Vagina (tissue), 2 donors: Measurements from ENCODE around the gene UPK2. TPM values are rescaled to one million over a fixed set of nuclear protein-coding genes. Genes with fewer than 3 reads are reported as not detected.

Experiments used
- DNase-seq, 2 donors: peaks; one replicate each; pipeline ENCODE4 v3.0.0-alpha.2; 2017; ENCODE audit errors: extremely low spot score in 2 of 2
- H3K27ac ChIP-seq: fragments of 200-600 bp; sonication (generic); one replicate; pipeline ENCODE4 v1.5.1; 2019
- H3K27me3 ChIP-seq: fragments of 200-600 bp; sonication (generic); one replicate; pipeline ENCODE4 v1.5.1; 2019
- H3K36me3 ChIP-seq, 2 donors: fragments of 200-600 bp; sonication (generic); one replicate each; pipeline ENCODE4 v1.5.1; 2017 to 2019
- H3K4me1 ChIP-seq: fragments of 200-600 bp; sonication (generic); one replicate; pipeline ENCODE4 v1.5.1; 2019
- H3K4me3 ChIP-seq, 2 donors: fragments of 200-600 bp; sonication (generic); 1 replicate in 1 of 2; 2 replicates in 1 of 2; pipeline ENCODE4 v1.5.1; 2016 to 2019
- H3K9me3 ChIP-seq: fragments of 200-600 bp; sonication (generic); one replicate; pipeline ENCODE4 v1.5.1; 2019
- POLR2A ChIP-seq, 2 donors: fragments of 450-650 bp; IDR thresholded peaks; one replicate each; pipeline ENCODE4 v1.6.1; 2017; ENCODE audit warnings: antibody characterized with exemption in 2 of 2, mild to moderate bottlenecking in 2 of 2, moderate library complexity in 2 of 2
- POLR2AphosphoS5 ChIP-seq, 2 donors: sonication (generic); formaldehyde crosslinking; IDR thresholded peaks; one replicate each; pipeline ENCODE4 v1.9.0; 2017; ENCODE audit warnings: antibody characterized with exemption in 2 of 2, mild to moderate bottlenecking in 2 of 2, low read depth in 1 of 2; ENCODE audit not compliant: insufficient read depth in 1 of 2
- intact Hi-C: fragments of 100-400 bp; cut with DNase I; formaldehyde crosslinking; loops from one replicate; pipeline ENCODE4 v1.15.1; 2023
- total RNA-seq: library from RNA; depleted of rRNA; stranded (reverse); fragments of >200 nt; gene quantifications from one replicate; pipeline ENCODE4 v1.2.3, GENCODE V29; 2016
- TF ChIP-seq, protein P1 (sequence below), 3 experiments: fragments of 450-650 bp in 2 of 3; fragments of 200-600 bp in 1 of 3; sonication (generic) in 1 of 3; IDR thresholded peaks; one replicate each; pipeline ENCODE4 v1.5.1; 2017 to 2019; ENCODE audit warnings: antibody characterized with exemption in 3 of 3, mild to moderate bottlenecking in 2 of 3, moderate library complexity in 2 of 3

The UPK2 gene
- total RNA-seq, 1 donor from 2014 or later, result not detected

- intact Hi-C loops, result loop anchor here (2.0 kb wide), 2 partner anchors 19 to 143 kb away; no protein-coding TSS in a partner anchor
- TF ChIP-seq POLR2AphosphoS5 (IDR thresholded peaks at IDR 0.05; ENCODE audit: insufficient read depth in 1 of 2, low read depth in 1 of 2), result peak; percentile 84 to 87
- TF ChIP-seq POLR2A (IDR thresholded peaks at IDR 0.05), result no peak
- TF ChIP-seq, protein P1, sequence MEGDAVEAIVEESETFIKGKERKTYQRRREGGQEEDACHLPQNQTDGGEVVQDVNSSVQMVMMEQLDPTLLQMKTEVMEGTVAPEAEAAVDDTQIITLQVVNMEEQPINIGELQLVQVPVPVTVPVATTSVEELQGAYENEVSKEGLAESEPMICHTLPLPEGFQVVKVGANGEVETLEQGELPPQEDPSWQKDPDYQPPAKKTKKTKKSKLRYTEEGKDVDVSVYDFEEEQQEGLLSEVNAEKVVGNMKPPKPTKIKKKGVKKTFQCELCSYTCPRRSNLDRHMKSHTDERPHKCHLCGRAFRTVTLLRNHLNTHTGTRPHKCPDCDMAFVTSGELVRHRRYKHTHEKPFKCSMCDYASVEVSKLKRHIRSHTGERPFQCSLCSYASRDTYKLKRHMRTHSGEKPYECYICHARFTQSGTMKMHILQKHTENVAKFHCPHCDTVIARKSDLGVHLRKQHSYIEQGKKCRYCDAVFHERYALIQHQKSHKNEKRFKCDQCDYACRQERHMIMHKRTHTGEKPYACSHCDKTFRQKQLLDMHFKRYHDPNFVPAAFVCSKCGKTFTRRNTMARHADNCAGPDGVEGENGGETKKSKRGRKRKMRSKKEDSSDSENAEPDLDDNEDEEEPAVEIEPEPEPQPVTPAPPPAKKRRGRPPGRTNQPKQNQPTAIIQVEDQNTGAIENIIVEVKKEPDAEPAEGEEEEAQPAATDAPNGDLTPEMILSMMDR (IDR thresholded peaks at IDR 0.05), result peak; percentile 77 to 94 (median 93)
- H3K4me1 ChIP-seq, result peaks cover 37% of the 10 kb centered on the region
- H3K27ac ChIP-seq, result peak overlapping the region; percentile 96
- H3K27me3 ChIP-seq, result no peaks in the 10 kb centered on the region
- DNase-seq, result peak in 1 of 2 donors; percentile 99
- peak overlapping the region; percentile 64 to 89 for H3K4me3 ChIP-seq
- no peaks in the 10 kb centered on the region for H3K36me3 ChIP-seq
- no peaks in the 10 kb centered on the region for H3K9me3 ChIP-seq
Measured at GRCh38 chr11:118928101-118928869, 27.8 kb upstream of the UPK2 start.

GRCh38 chr11:118928870-118929500 lies 27.1 kb upstream of the UPK2 start:
- peaks cover 37% of the 10 kb centered on the region for H3K4me1 ChIP-seq
- H3K9me3 ChIP-seq, result no peaks in the 10 kb centered on the region
- peak overlapping the region; percentile 96 for H3K27ac ChIP-seq
- peak in 1 of 2 donors; percentile 92 for DNase-seq
- no peaks in the 10 kb centered on the region for H3K27me3 ChIP-seq
- TF ChIP-seq POLR2A (IDR thresholded peaks at IDR 0.05) (no peak), POLR2AphosphoS5 (IDR thresholded peaks at IDR 0.05; ENCODE audit: insufficient read depth in 1 of 2, low read depth in 1 of 2) (no peak)
- TF ChIP-seq, protein P1 (IDR thresholded peaks at IDR 0.05), result no peak
- H3K36me3 ChIP-seq, result no peaks in the 10 kb centered on the region
- intact Hi-C loops, result loop anchor here (2.0 kb wide), 2 partner anchors 20 to 144 kb away; no protein-coding TSS in a partner anchor
- peak overlapping the region; percentile 64 to 89 for H3K4me3 ChIP-seq

DNA sequence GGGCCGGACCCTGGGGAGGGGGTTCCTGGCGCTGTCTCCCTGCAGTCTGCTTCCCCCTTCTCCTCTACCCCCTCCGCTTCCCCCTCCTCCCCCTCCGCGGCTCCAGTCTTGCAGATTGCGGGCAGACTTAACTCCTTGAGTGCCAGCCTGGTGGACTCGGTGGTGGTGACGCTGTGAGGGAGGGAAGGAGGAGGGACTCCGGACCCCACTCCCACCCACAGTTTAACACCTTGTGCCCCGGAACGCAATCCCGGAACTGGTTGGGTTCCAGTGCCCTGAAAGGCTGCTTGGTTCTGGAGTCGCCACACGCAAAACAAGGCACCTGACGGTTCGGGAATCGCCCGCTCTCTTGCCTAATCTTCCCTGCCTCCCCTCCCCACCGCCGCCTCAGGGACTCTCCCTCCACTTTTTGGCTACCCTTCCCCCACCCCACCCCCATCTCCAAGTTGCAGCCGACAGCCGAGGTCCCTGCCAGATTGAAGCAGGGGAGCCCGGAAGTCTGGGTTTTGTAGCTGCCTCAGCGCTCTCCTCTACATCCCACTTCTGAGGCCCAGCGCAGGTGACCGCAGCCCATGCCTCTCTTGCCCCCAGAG lies 26.5 kb upstream of the UPK2 start:
- Histone ChIP-seq H3K4me1 (peaks cover 39% of the 10 kb centered on the region), H3K9me3 (no peaks in the 10 kb centered on the region), H3K27ac (peak overlapping the region; percentile 96), H3K27me3 (no peaks in the 10 kb centered on the region), H3K36me3 (no peaks in the 10 kb centered on the region), H3K4me3 (peak overlapping the region; percentile 64 to 89)
- intact Hi-C loops, result loop anchor here (2.0 kb wide), 2 partner anchors 21 to 145 kb away; no protein-coding TSS in a partner anchor
- DNase-seq, result peak in 1 of 2 donors; percentile 96
- TF ChIP-seq, protein P1 (IDR thresholded peaks at IDR 0.05), result no peak
- TF ChIP-seq POLR2A (IDR thresholded peaks at IDR 0.05) (no peak), POLR2AphosphoS5 (IDR thresholded peaks at IDR 0.05; ENCODE audit: insufficient read depth in 1 of 2, low read depth in 1 of 2) (no peak)

GRCh38 chr11:118930094-118930712 lies 25.9 kb upstream of the UPK2 start:
- H3K27me3 ChIP-seq, result no peaks in the 10 kb centered on the region
- H3K27ac ChIP-seq, result peak overlapping the region; percentile 96
- intact Hi-C loops, result no loop called here
- no peaks in the 10 kb centered on the region for H3K36me3 ChIP-seq
- no peaks in the 10 kb centered on the region for H3K9me3 ChIP-seq
- H3K4me3 ChIP-seq, result peak overlapping the region; percentile 64 to 89
- peaks cover 39% of the 10 kb centered on the region for H3K4me1 ChIP-seq
- DNase-seq, result peak in 1 of 2 donors; percentile 94
- TF ChIP-seq POLR2AphosphoS5 (IDR thresholded peaks at IDR 0.05; ENCODE audit: insufficient read depth in 1 of 2, low read depth in 1 of 2) (peak; percentile 64 to 83), POLR2A (IDR thresholded peaks at IDR 0.05) (no peak)
- TF ChIP-seq, protein P1 (IDR thresholded peaks at IDR 0.05), result peak; percentile 92 to 96 (median 93)
